ENCODE results near the gene UCMA.

DNA sequence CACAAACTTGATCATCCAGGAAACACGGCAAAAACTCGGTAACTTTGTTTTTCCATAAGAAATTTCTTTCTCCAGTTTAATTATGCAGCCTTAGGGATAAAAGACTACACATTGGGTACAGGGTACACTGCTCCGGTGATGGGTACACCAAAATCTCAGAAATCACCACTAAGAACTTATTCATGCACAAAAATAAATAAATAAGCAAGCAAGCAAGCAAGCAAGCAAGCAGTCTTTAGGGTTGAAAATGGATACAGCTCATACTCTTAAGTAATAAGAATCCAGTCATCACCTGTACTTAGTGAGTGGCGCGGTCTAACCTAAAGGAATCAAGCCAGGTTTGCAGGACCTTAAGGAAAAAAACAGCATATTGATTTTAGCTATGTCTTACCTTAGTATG is 42.8 kb downstream of the UCMA start:
- TF ChIP-seq, protein P1, sequence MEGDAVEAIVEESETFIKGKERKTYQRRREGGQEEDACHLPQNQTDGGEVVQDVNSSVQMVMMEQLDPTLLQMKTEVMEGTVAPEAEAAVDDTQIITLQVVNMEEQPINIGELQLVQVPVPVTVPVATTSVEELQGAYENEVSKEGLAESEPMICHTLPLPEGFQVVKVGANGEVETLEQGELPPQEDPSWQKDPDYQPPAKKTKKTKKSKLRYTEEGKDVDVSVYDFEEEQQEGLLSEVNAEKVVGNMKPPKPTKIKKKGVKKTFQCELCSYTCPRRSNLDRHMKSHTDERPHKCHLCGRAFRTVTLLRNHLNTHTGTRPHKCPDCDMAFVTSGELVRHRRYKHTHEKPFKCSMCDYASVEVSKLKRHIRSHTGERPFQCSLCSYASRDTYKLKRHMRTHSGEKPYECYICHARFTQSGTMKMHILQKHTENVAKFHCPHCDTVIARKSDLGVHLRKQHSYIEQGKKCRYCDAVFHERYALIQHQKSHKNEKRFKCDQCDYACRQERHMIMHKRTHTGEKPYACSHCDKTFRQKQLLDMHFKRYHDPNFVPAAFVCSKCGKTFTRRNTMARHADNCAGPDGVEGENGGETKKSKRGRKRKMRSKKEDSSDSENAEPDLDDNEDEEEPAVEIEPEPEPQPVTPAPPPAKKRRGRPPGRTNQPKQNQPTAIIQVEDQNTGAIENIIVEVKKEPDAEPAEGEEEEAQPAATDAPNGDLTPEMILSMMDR (conservative IDR thresholded peaks at IDR 0.05 in 1 of 2, IDR thresholded peaks at IDR 0.05 in 1 of 2; ENCODE audit: extremely low read depth in 1 of 2, insufficient read depth in 1 of 2, low read depth in 1 of 2, low read length in 2 of 2), result no peak
- TF ChIP-seq EZH2 (IDR thresholded peaks at IDR 0.05; ENCODE audit: borderline replicate concordance, low read length), result no peak
